Measurements from ENCODE around the gene TNFRSF1B.

TNFRSF1B gene

DNA sequence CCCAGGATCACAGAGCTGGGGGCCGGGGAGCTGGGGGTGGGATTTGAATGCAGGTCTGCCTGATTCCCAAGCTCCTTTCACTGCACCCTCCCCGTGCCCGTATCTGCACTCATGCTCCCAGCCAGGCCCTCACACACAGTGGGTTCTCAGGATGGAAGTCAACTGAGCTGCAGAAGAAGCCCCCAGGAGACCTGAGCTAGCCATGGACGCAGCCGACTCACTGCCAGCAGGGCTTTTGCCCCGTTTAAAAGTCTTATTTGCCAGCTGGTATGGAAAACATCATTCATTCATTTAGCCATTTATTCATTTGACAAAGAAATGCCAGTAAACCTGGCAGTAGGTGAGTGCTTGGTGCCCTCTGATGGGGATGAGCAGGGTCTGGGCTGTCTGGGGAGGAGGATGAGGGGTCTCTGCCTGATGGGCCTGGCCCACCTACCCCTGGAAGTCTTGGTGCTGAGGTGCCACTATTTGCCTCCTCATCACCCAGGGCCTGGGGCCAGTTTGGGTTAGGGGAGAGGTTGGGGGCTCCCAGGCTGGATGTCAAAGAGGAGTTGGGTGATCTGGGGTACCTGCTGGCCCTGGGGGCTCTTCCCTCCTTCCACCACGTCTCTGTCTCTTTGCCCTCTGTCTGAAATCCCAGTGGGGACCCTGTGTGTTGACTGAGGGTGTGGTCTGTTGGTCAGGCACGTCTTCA, 2.8 kb downstream of the TNFRSF1B start:
- no peak overlapping the region for H3K4me3 ChIP-seq (ENCODE audit: low read length)
- H3K79me2 ChIP-seq (ENCODE audit: low read length) = peaks cover 42% of the 10 kb centered on the region
- TF ChIP-seq EZH2 (optimal IDR thresholded peaks at IDR 0.05; ENCODE audit: low read depth, low read length) = no peak
- no peak for TF ChIP-seq EZH2phosphoT487 (IDR thresholded peaks at IDR 0.05; ENCODE audit: low read length)
- no peak for TF ChIP-seq CTCF (IDR thresholded peaks at IDR 0.05; ENCODE audit: low read length)
- no peaks in the 10 kb centered on the region for H3K9me2 ChIP-seq (replicated peaks; ENCODE audit: insufficient read depth, low read length)
- H3K36me3 ChIP-seq (replicated peaks; ENCODE audit: insufficient read depth, low read length) = no peaks in the 10 kb centered on the region
- H3K27me3 ChIP-seq (replicated peaks; ENCODE audit: insufficient read depth, low read length) = no peaks in the 10 kb centered on the region
- H2AFZ ChIP-seq (ENCODE audit: low read length) = no peak overlapping the region
- DNase-seq = no peak
- no peak overlapping the region for H3K27ac ChIP-seq (ENCODE audit: low read length)
- H3K9me3 ChIP-seq (replicated peaks; ENCODE audit: insufficient read depth, low read length) = no peaks in the 10 kb centered on the region
- H3K4me1 ChIP-seq (ENCODE audit: low read length) = no peaks in the 10 kb centered on the region
- no peak overlapping the region for H3K4me2 ChIP-seq (ENCODE audit: low read depth, low read length)
- no peaks in the 10 kb centered on the region for H4K20me1 ChIP-seq (ENCODE audit: insufficient read depth, low read length)
- no peak overlapping the region for H3K9ac ChIP-seq (ENCODE audit: low read length)
- no peaks in the 10 kb centered on the region for H3F3A ChIP-seq (ENCODE audit: insufficient read depth, low read length)

DNA sequence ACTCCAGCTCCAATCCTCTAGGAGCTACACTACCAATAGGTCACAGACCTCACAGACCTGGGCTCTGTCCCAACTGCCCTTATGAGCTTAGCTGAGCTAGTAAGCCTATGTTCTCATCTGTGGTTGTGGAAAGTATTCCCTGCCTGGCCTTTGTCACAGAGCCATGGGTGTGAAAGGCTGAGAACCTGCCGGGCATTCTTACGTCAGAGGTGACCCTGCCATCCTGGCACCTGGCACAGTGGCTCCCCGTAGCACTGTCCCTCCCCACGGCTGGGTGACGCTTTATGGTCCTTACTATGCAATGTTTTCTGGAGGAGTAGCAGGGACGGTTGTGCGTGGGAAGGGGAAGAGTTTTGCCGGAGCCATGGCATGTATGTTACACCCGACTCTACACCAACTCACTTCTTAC, 3.5 kb downstream of the TNFRSF1B start:
- no peaks in the 10 kb centered on the region for H3K4me1 ChIP-seq (ENCODE audit: low read length)
- no peak for TF ChIP-seq CTCF (IDR thresholded peaks at IDR 0.05; ENCODE audit: low read length)
- no peak for TF ChIP-seq EZH2phosphoT487 (IDR thresholded peaks at IDR 0.05; ENCODE audit: low read length)
- TF ChIP-seq EZH2 (optimal IDR thresholded peaks at IDR 0.05; ENCODE audit: low read depth, low read length) = no peak
- no peak overlapping the region for H3K4me3 ChIP-seq (ENCODE audit: low read length)
- H3F3A ChIP-seq (ENCODE audit: insufficient read depth, low read length) = no peaks in the 10 kb centered on the region
- H3K9me3 ChIP-seq (replicated peaks; ENCODE audit: insufficient read depth, low read length) = no peaks in the 10 kb centered on the region
- H3K36me3 ChIP-seq (replicated peaks; ENCODE audit: insufficient read depth, low read length) = no peaks in the 10 kb centered on the region
- no peak overlapping the region for H3K27ac ChIP-seq (ENCODE audit: low read length)
- H3K9me2 ChIP-seq (replicated peaks; ENCODE audit: insufficient read depth, low read length) = no peaks in the 10 kb centered on the region
- H3K9ac ChIP-seq (ENCODE audit: low read length) = no peak overlapping the region
- no peak overlapping the region for H3K4me2 ChIP-seq (ENCODE audit: low read depth, low read length)
- no peak for DNase-seq
- H4K20me1 ChIP-seq (ENCODE audit: insufficient read depth, low read length) = no peaks in the 10 kb centered on the region
- no peak overlapping the region for H2AFZ ChIP-seq (ENCODE audit: low read length)
- H3K79me2 ChIP-seq (ENCODE audit: low read length) = peaks cover 43% of the 10 kb centered on the region
- H3K27me3 ChIP-seq (replicated peaks; ENCODE audit: insufficient read depth, low read length) = no peaks in the 10 kb centered on the region

DNA sequence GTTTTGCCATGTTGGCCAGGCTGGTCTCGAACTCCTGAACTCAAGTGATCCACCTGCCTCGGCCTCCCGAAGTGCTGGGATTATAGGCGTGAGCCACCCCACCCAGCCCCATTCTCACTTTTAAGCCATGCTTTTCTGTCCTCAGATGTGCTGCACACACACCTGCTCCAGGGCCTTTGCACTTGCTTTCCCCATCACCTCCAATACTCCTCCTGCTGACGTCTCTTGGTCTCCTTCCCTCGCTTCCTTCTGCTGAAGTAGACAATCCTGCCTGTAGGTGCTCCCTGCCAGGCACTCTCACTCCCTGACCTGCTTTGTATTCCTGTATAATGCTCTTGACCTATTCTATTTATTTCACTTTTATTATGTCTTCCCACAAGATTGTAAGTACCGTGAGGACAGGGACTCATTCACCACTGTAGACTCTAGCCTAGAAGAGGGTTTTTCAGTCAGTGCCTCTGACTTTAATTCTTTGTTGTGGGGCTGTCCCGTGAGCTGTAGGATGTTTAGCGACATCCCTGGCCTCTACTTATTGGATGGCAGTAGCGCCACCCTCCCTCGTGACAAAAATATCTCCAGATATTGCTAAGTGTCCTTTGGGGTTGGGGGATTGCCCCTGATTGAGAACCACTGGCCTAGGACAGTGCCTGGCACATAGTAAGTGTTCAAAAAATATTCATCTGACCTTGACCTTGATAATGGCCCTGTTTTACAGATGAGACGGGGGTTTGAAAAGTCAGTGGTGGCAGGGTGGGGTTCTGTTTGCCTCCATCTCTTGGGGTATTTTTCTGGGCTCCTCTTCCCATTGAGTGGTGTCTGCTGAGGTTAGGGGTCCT, 4.6 kb downstream of the TNFRSF1B start:
- Histone ChIP-seq H3K27ac (ENCODE audit: low read length) (no peak overlapping the region), H3K4me1 (ENCODE audit: low read length) (no peaks in the 10 kb centered on the region), H3F3A (ENCODE audit: insufficient read depth, low read length) (no peaks in the 10 kb centered on the region), H4K20me1 (ENCODE audit: insufficient read depth, low read length) (no peaks in the 10 kb centered on the region), H3K9me2 (replicated peaks; ENCODE audit: insufficient read depth, low read length) (no peaks in the 10 kb centered on the region), H3K4me3 (ENCODE audit: low read length) (no peak overlapping the region), H3K27me3 (replicated peaks; ENCODE audit: insufficient read depth, low read length) (no peaks in the 10 kb centered on the region), H3K36me3 (replicated peaks; ENCODE audit: insufficient read depth, low read length) (no peaks in the 10 kb centered on the region), H3K9ac (ENCODE audit: low read length) (no peak overlapping the region), H3K9me3 (replicated peaks; ENCODE audit: insufficient read depth, low read length) (no peaks in the 10 kb centered on the region), H2AFZ (ENCODE audit: low read length) (no peak overlapping the region), H3K4me2 (ENCODE audit: low read depth, low read length) (no peak overlapping the region), H3K79me2 (ENCODE audit: low read length) (peaks cover 43% of the 10 kb centered on the region)
- DNase-seq = no peak
- no peak for TF ChIP-seq EZH2 (optimal IDR thresholded peaks at IDR 0.05; ENCODE audit: low read depth, low read length)
- no peak for TF ChIP-seq CTCF (IDR thresholded peaks at IDR 0.05; ENCODE audit: low read length)
- TF ChIP-seq EZH2phosphoT487 (IDR thresholded peaks at IDR 0.05; ENCODE audit: low read length) = no peak
